Endothelial cell of coronary artery (primary cell): ENCODE data around the gene LEP. TPM values are rescaled to one million over a fixed set of nuclear protein-coding genes. Genes with fewer than 3 reads are reported as not detected.

Source experiments
- total RNA-seq: library from RNA; depleted of rRNA; stranded (reverse); fragments of >200 nt; gene quantifications from 2 replicates; pipeline ENCODE4 v1.2.3, GENCODE V29; 2014

LEP gene
- total RNA-seq = under 0.01 TPM in 1 of 2 replicates, not detected in the other

GRCh38 chr7:128240696-128241386 is at the start of gene LEP:
Gene LEP, plus strand, starts transcription at chr7:128241278. Its CDS starts 10,741 bp downstream, at chr7:128252019.

Other genes starting within 250 kb of the LEP start
- gene LRRC4, start 209.8 kb upstream of the LEP start, total RNA-seq = 0.28 and 1.3 TPM in 2 replicates
- gene RBM28, start 102.6 kb downstream of the LEP start, total RNA-seq = 22.9 and 23.5 TPM in 2 replicates
- not detected in 2 replicates for gene PRRT4, start 120.4 kb downstream of the LEP start, total RNA-seq
- 70.5 and 74.5 TPM in 2 replicates for gene IMPDH1, start 168.7 kb downstream of the LEP start, total RNA-seq
- gene HILPDA, start 214.6 kb downstream of the LEP start, total RNA-seq = 11.1 and 17.1 TPM in 2 replicates
- 29.5 and 34.4 TPM in 2 replicates for gene METTL2B, start 235.5 kb downstream of the LEP start, total RNA-seq